K562 (cell line): ENCODE results near the gene EEFSEC. TPM values are rescaled to one million over a fixed set of nuclear protein-coding genes. Genes with fewer than 3 reads are reported as not detected.

ENCODE experiments used
- ATAC-seq: fragments of 200-7000 bp; cut with Tn5 transposase; 3 replicates; pipeline ENCODE4 v1.9.1; 2020; ENCODE audit warnings: moderate library complexity
- BruUV-seq: library from RNA; stranded (reverse); fragments of 400-500 nt; replicated peaks from 2 replicates; lab custom pipeline; 2021; lab: Mats Ljungman, UMichigan
- CTCF ChIA-PET: fragments of 300-600 bp; formaldehyde crosslinking; extraction: SDS; loops from one replicate; lab custom pipeline; 2021; ENCODE audit warnings: low intra/inter-chr PET ratio; lab: Yijun Ruan, JAX
- POLR2A ChIA-PET: fragments of 300-600, 350-650 bp; sonication (Branson Sonifier 250); formaldehyde crosslinking; extraction: SDS; loops from one replicate; lab custom pipeline; 2021; ENCODE audit warnings: antibody characterized with exemption, inconsistent platforms; lab: Yijun Ruan, JAX
- DNase-seq, 4 experiments: peaks; one replicate each; pipeline versions ENCODE4 v3.0.0 to v3.0.0-alpha.2; 2011 to 2018; ENCODE audit warnings: low spot score in 3 of 4, mixed read lengths in 3 of 4; ENCODE audit errors: extremely low read depth in 1 of 4
- FAIRE-seq: peaks from 2 replicates; lab custom pipeline; 2011; peaks lifted over from hg19 to GRCh38; lab: Jason Lieb, UNC
- H2AFZ ChIP-seq: 2 replicates; pipeline ENCODE4 v1.6.0; 2011; ENCODE audit warnings: low read depth, low read length, control low read depth, inconsistent platforms
- H3K27ac ChIP-seq: fragments of 200-600 bp; 3 replicates; pipeline ENCODE4 v1.8.0; 2011; ENCODE audit warnings: low read depth, mild to moderate bottlenecking, control low read depth, inconsistent platforms, low read length, moderate library complexity, mixed read lengths; ENCODE audit errors: extremely low read depth
- H3K27me3 ChIP-seq, 2 experiments: fragments of 300-600 bp in 1 of 2; 2 replicates in 1 of 2; 3 replicates in 1 of 2; pipeline versions ENCODE4 v1.6.0 to v1.8.0; 2011; ENCODE audit warnings: inconsistent platforms in 2 of 2, low read length in 2 of 2, mild to moderate bottlenecking in 1 of 2, mixed read lengths in 1 of 2, moderate library complexity in 1 of 2; ENCODE audit not compliant: control insufficient read depth in 2 of 2, insufficient read depth in 2 of 2
- H3K36me3 ChIP-seq: fragments of 300-600 bp; 3 replicates; pipeline ENCODE4 v1.8.0; 2011; ENCODE audit warnings: mild to moderate bottlenecking, low read length, inconsistent platforms; ENCODE audit not compliant: control insufficient read depth, insufficient read depth
- H3K4me1 ChIP-seq, 2 experiments: fragments of 200-600 bp in 1 of 2; replicated peaks in 1 of 2; 2 replicates in 1 of 2; 3 replicates in 1 of 2; pipeline versions ENCODE4 v1.5.1 to v1.8.0; 2011; ENCODE audit warnings: inconsistent platforms in 2 of 2, low read length in 2 of 2, mild to moderate bottlenecking in 1 of 2, mixed read lengths in 1 of 2, moderate library complexity in 1 of 2; ENCODE audit not compliant: control insufficient read depth in 2 of 2, insufficient read depth in 2 of 2
- H3K4me2 ChIP-seq: 2 replicates; pipeline ENCODE4 v1.6.1; 2011; ENCODE audit warnings: low read length, control low read depth, inconsistent platforms, mixed read lengths; ENCODE audit not compliant: insufficient read depth
- H3K4me3 ChIP-seq: fragments of 200-600 bp; sonication (generic), shearing (Covaris generic); 2 replicates; pipeline ENCODE4 v1.5.1; 2016; ENCODE audit warnings: control low read depth, inconsistent platforms
- H3K79me2 ChIP-seq: fragments of 200-600 bp; 3 replicates; pipeline ENCODE4 v1.8.0; 2011; ENCODE audit warnings: low read length, inconsistent platforms; ENCODE audit not compliant: control insufficient read depth, insufficient read depth
- H3K9ac ChIP-seq, 2 experiments: 2 replicates each; pipeline versions ENCODE4 v1.6.0 to v1.6.1; 2011; ENCODE audit warnings: low read depth in 2 of 2, low read length in 2 of 2, control low read depth in 1 of 2, inconsistent platforms in 1 of 2, mild to moderate bottlenecking in 1 of 2, mixed read lengths in 1 of 2; ENCODE audit not compliant: insufficient read depth in 1 of 2
- H3K9me1 ChIP-seq: one replicate; pipeline ENCODE4 v1.6.0; 2011; ENCODE audit warnings: inconsistent platforms, mild to moderate bottlenecking, low read length, moderate library complexity; ENCODE audit not compliant: control insufficient read depth, insufficient read depth
- H3K9me3 ChIP-seq: replicated peaks from 2 replicates; pipeline ENCODE4 v1.5.1; 2011; ENCODE audit warnings: low read depth, low read length, inconsistent platforms; ENCODE audit not compliant: control insufficient read depth, insufficient read depth
- H4K20me1 ChIP-seq: replicated peaks from 2 replicates; pipeline ENCODE4 v1.6.1; 2011; ENCODE audit warnings: low read length, inconsistent platforms, mixed read lengths; ENCODE audit not compliant: control insufficient read depth, insufficient read depth
- BHLHE40 ChIP-seq: IDR thresholded peaks from 2 replicates; pipeline ENCODE4 v1.6.1; 2011; ENCODE audit warnings: low read length, improper control_type of control experiment
- BRD4 ChIP-seq: fragments of 200-600 bp; sonication (generic); IDR thresholded peaks from 2 replicates; pipeline ENCODE4 v1.6.1; 2017; ENCODE audit warnings: inconsistent platforms
- ETS1 ChIP-seq: conservative IDR thresholded peaks from 2 replicates; pipeline ENCODE4 v1.6.1; 2011; ENCODE audit warnings: low read depth, mild to moderate bottlenecking, low read length; ENCODE audit not compliant: control insufficient read depth
- MCM3 ChIP-seq: fragments of 450-650 bp; IDR thresholded peaks from 2 replicates; pipeline ENCODE4 v1.6.1; 2016
- PKNOX1 ChIP-seq: fragments of 450-650 bp; IDR thresholded peaks from 2 replicates; pipeline ENCODE4 v1.6.1; 2016
- ZNF197 ChIP-seq: fragments of 200-800 bp; sonication (Bioruptor generic); IDR thresholded peaks from 2 replicates; pipeline ENCODE4 v1.6.1; 2016; ENCODE audit warnings: low read depth, missing genetic modification characterization, missing compliant biosample characterization
- ZNF316 ChIP-seq: fragments of 450-650 bp; IDR thresholded peaks from 2 replicates; pipeline ENCODE4 v1.6.1; 2016
- ZNF785 ChIP-seq: fragments of 250-450 bp; sonication (Bioruptor Pico); IDR thresholded peaks from 2 replicates; pipeline ENCODE4 v1.4.0; 2020; ENCODE audit warnings: mild to moderate bottlenecking
- WGBS: fragments of 100-300 bp; shearing (Covaris generic); methylation state at CpG from one replicate; pipeline ENCODE4 v1.1.6; 2016; ENCODE audit warnings: low coverage, mixed read lengths; ENCODE audit not compliant: insufficient coverage; ENCODE audit errors: missing lambda C conversion rate; 5-methylcytosine and 5-hydroxymethylcytosine counted together
- in situ Hi-C: fragments of 300-500 bp; cut with MboI; formaldehyde crosslinking; loops from 4 replicates; pipeline ENCODE4 v1.15.0; 2018; ENCODE audit warnings: inconsistent platforms, mixed read lengths
- intact Hi-C: fragments of 100-400 bp; cut with micrococcal nuclease; formaldehyde crosslinking; loops from 2 replicates; pipeline ENCODE4 v1.14.2; 2022
- polyA plus RNA-seq, 8 experiments: library from polyadenylated mRNA; depleted of rRNA in 4 of 8; stranded (reverse) in 5 of 8; unstranded in 3 of 8; fragments of >200 nt; fragmentation: Nextera tagmentation in 2 of 8; fragmentation: Illumina TruSeq in 1 of 8; extraction: Ambion mirVana in 2 of 8; extraction: Trizol in 1 of 8; gene quantifications; 2 replicates each; pipeline versions ENCODE4 v1.2.1 to v1.2.3, GENCODE V29; 2011 to 2014; ENCODE audit warnings: inconsistent platforms in 1 of 8, missing spikeins in 1 of 8
- total RNA-seq, 7 experiments: library from RNA; depleted of rRNA in 6 of 7; stranded (reverse); fragments of >200 nt in 6 of 7; fragmentation: Illumina TruSeq in 2 of 7; extraction: Trizol in 2 of 7; gene quantifications; 2 replicates each; pipeline versions ENCODE4 v1.2.1 to v1.2.3, GENCODE V29; 2011 to 2021; ENCODE audit warnings: low replicate concordance in 1 of 7

EEFSEC gene
- total and polyA plus RNA-seq, 9 of the 15 experiments (the other 6 are each of a cell fraction or from before 2014, with no cell fraction given), result 0.35 to 11.8 (median 7.7) TPM

GRCh38 chr3:128353991-128354687 is 200.9 kb downstream of the EEFSEC start:
- POLR2A ChIA-PET, result interaction anchor here (0.7 to 0.9 kb wide), 2 partner anchors 9 to 20 kb away, joined by 3 to 4 read pairs; no protein-coding TSS in a partner anchor
- Histone ChIP-seq H3K4me1 (peaks cover 9 to 11% of the 10 kb centered on the region in 2 experiments; a peak in 4 of 5 replicates), H3K79me2 (no peaks in the 10 kb centered on the region), H3K9ac (peak overlapping the region in 1 of 2 experiments; percentile 83; a peak in 2 of 4 replicates), H3K36me3 (peaks cover 8% of the 10 kb centered on the region; the same call in 1 of the 3 replicates), H3K27me3 (no peaks in the 10 kb centered on the region), H3K4me2 (no peak overlapping the region), H3K27ac (no peak overlapping the region), H2AFZ (peak overlapping the region; percentile 33; the same call in 1 of the 2 replicates)
- in situ Hi-C loops (no loop called here), intact Hi-C loops (no loop called here)
- BruUV-seq, result no TSS peak
- TF ChIP-seq ZNF316 (0 out of 2 replicates have a peak, but pooled peaks have one; percentile 24), ETS1 (no peak), ZNF785 (CRISPR knock-in tag) (no peak), BRD4 (no peak), MCM3 (no peak), BHLHE40 (peak; percentile 64), ZNF197 (no peak), PKNOX1 (peak; percentile 10; the same call in 1 of the 2 replicates)
- TF ChIP-seq, all 486 proteins: peak for 3
- Histone ChIP-seq H3K4me3 (no peak overlapping the region), H3K9me1 (peaks cover 2% of the 10 kb centered on the region), H4K20me1 (no peaks in the 10 kb centered on the region), H3K9me3 (no peaks in the 10 kb centered on the region)
- CTCF ChIA-PET, result interaction anchor here (0.7 kb wide), 1 partner anchor 586 kb away, joined by 3 read pairs; no protein-coding TSS in a partner anchor
- 21% methylated on average over 8 of the region's 10 CpGs for WGBS
- ATAC-seq (peak; percentile 68), DNase-seq (peak; percentile 26 to 43 (median 42)), FAIRE-seq (no peak)
